Natural killer cell (primary cell): Measurements from ENCODE around the gene BAIAP2. TPM values are rescaled to one million over a fixed set of nuclear protein-coding genes. Genes with fewer than 3 reads are reported as not detected.

ENCODE experiments used
- ATAC-seq, 3 donors: fragments of 150-1000 bp in 2 of 3; fragments of 200-7000 bp in 1 of 3; cut with Tn5 transposase; 1 replicate in 1 of 3; 2 replicates in 2 of 3; pipeline ENCODE4 v1.10.0; 2021; ENCODE audit warnings: mild to moderate bottlenecking in 2 of 3, moderate library complexity in 2 of 3
- DNase-seq, 2 donors: peaks; one replicate each; pipeline versions ENCODE4 v3.0.0 to v3.0.0-alpha.2; 2013 to 2021; ENCODE audit warnings: mixed read lengths in 1 of 2
- H3K27ac ChIP-seq: one replicate; pipeline ENCODE4 v1.5.1; 2013; ENCODE audit warnings: mild to moderate bottlenecking, low read length
- H3K27me3 ChIP-seq: one replicate; pipeline ENCODE4 v1.6.1; 2013; ENCODE audit warnings: low read length; ENCODE audit not compliant: control insufficient read depth, insufficient read depth
- H3K36me3 ChIP-seq: one replicate; pipeline ENCODE4 v1.6.1; 2013; ENCODE audit warnings: low read length; ENCODE audit not compliant: control insufficient read depth, insufficient read depth
- H3K4me1 ChIP-seq: one replicate; pipeline ENCODE4 v1.6.1; 2013; ENCODE audit warnings: low read length; ENCODE audit not compliant: control insufficient read depth, insufficient read depth
- H3K4me3 ChIP-seq: one replicate; pipeline ENCODE4 v1.5.1; 2013; ENCODE audit warnings: low read length
- H3K9me3 ChIP-seq: one replicate; pipeline ENCODE4 v1.6.1; 2013; ENCODE audit warnings: low read length; ENCODE audit not compliant: control insufficient read depth, insufficient read depth
- H3K27ac Mint-ChIP-seq, 2 donors: one replicate each; pipeline ENCODE4 v1.8.0; 2022; ENCODE audit warnings: mild to moderate bottlenecking in 2 of 2, mixed read lengths in 2 of 2, moderate library complexity in 1 of 2
- H3K27me3 Mint-ChIP-seq, 2 donors: one replicate each; pipeline ENCODE4 v1.8.0; 2022; ENCODE audit warnings: low read depth in 2 of 2, mixed read lengths in 2 of 2
- H3K36me3 Mint-ChIP-seq: one replicate; pipeline ENCODE4 v1.8.0; 2022; ENCODE audit warnings: mixed read lengths
- H3K4me1 Mint-ChIP-seq, 2 donors: one replicate each; pipeline ENCODE4 v1.8.0; 2022; ENCODE audit warnings: mixed read lengths in 2 of 2
- H3K4me3 Mint-ChIP-seq: one replicate; pipeline ENCODE4 v1.8.0; 2022; ENCODE audit warnings: mild to moderate bottlenecking, moderate library complexity, mixed read lengths
- H3K9me3 Mint-ChIP-seq, 2 donors: one replicate each; pipeline ENCODE4 v1.8.0; 2022; ENCODE audit warnings: mixed read lengths in 2 of 2
- CTCF ChIP-seq: fragments of 200-600 bp; IDR thresholded peaks from one replicate; pipeline ENCODE4 v1.8.0; 2022; ENCODE audit warnings: antibody characterized with exemption
- WGBS: methylation state at CpG from one replicate; pipeline ENCODE4 v1.1.7; 2013; ENCODE audit warnings: missing lambda C conversion rate; ENCODE audit not compliant: insufficient coverage; 5-methylcytosine and 5-hydroxymethylcytosine counted together
- intact Hi-C: fragments of 100-400 bp; cut with micrococcal nuclease; formaldehyde crosslinking; loops from one replicate; pipeline ENCODE4 v1.14.2; 2022
- total RNA-seq, 4 donors: library from RNA; stranded (reverse); fragments of 120-200 nt in 1 of 4; gene quantifications; one replicate each; pipeline versions ENCODE4 v1.2.3 to v1.2.4, GENCODE V29; 2013 to 2022

Gene BAIAP2
- total RNA-seq, 3 donors from 2014 or later (not counting 1 experiment from before 2014, with no cell fraction given) = 6.7 to 12.3 (median 10.4) TPM

- H3K27me3 Mint-ChIP-seq = no peaks in the 10 kb centered on the region
- intact Hi-C loops = no loop called here
- H3K27ac ChIP-seq = no peak overlapping the region
- H3K9me3 Mint-ChIP-seq = no peaks in the 10 kb centered on the region
- H3K36me3 Mint-ChIP-seq = no peaks in the 10 kb centered on the region
- no peaks in the 10 kb centered on the region for H3K36me3 ChIP-seq
- WGBS = 89% methylated on average over 11 of the region's 11 CpGs
- H3K4me1 Mint-ChIP-seq = peaks cover 26 to 33% of the 10 kb centered on the region in 2 donors
- DNase-seq (no peak), ATAC-seq (no peak)
- no peaks in the 10 kb centered on the region for H3K9me3 ChIP-seq
- no peaks in the 10 kb centered on the region for H3K27me3 ChIP-seq
- peaks cover 60% of the 10 kb centered on the region for H3K4me1 ChIP-seq
- H3K4me3 Mint-ChIP-seq = no peak overlapping the region
- H3K27ac Mint-ChIP-seq = peak overlapping the region; percentile 86 to 95
- TF ChIP-seq CTCF = no peak
- H3K4me3 ChIP-seq = no peak overlapping the region
Observed at GRCh38 chr17:81020443-81020766, 14.5 kb upstream of the BAIAP2 start.

GRCh38 chr17:81020767-81021497 is 14.0 kb upstream of the BAIAP2 start:
- Mint-ChIP-seq H3K4me3 (no peak overlapping the region), H3K27ac (no peak overlapping the region), H3K9me3 (no peaks in the 10 kb centered on the region), H3K36me3 (no peaks in the 10 kb centered on the region), H3K27me3 (peaks cover 0 to under 1% of the 10 kb centered on the region in 2 donors), H3K4me1 (peaks cover 26 to 33% of the 10 kb centered on the region in 2 donors)
- DNase-seq (no peak), ATAC-seq (no peak)
- Histone ChIP-seq H3K4me1 (peaks cover 60% of the 10 kb centered on the region), H3K36me3 (no peaks in the 10 kb centered on the region), H3K4me3 (no peak overlapping the region), H3K27ac (no peak overlapping the region), H3K27me3 (no peaks in the 10 kb centered on the region), H3K9me3 (no peaks in the 10 kb centered on the region)
- no peak for TF ChIP-seq CTCF
- WGBS = 91% methylated on average over 24 of the region's 24 CpGs
- intact Hi-C loops = no loop called here

- Mint-ChIP-seq H3K4me1 (peaks cover 23 to 31% of the 10 kb centered on the region in 2 donors), H3K27ac (peak overlapping the region in 1 of 2 donors; percentile 54), H3K4me3 (no peak overlapping the region), H3K36me3 (no peaks in the 10 kb centered on the region), H3K9me3 (no peaks in the 10 kb centered on the region), H3K27me3 (peaks cover 7 to 8% of the 10 kb centered on the region in 2 donors)
- WGBS = 90% methylated on average over 19 of the region's 19 CpGs
- Histone ChIP-seq H3K4me3 (no peak overlapping the region), H3K4me1 (peaks cover 60% of the 10 kb centered on the region), H3K27me3 (no peaks in the 10 kb centered on the region), H3K9me3 (no peaks in the 10 kb centered on the region), H3K27ac (no peak overlapping the region), H3K36me3 (no peaks in the 10 kb centered on the region)
- intact Hi-C loops = no loop called here
- no peak for TF ChIP-seq CTCF
- ATAC-seq (no peak), DNase-seq (no peak)
Observed at GRCh38 chr17:81021531-81022343, 13.2 kb upstream of the BAIAP2 start.
